PFSK-1 (cell line): ENCODE measurements around the gene ACTMAP.

ENCODE experiments used
- FOXP2 ChIP-seq: optimal IDR thresholded peaks from 2 replicates; pipeline ENCODE3; 2011; ENCODE audit warnings: borderline replicate concordance, control low read depth, inconsistent platforms; ENCODE audit not compliant: insufficient read depth; ENCODE audit errors: extremely low read length, extremely low read depth
- POLR2AphosphoS5 ChIP-seq: IDR thresholded peaks from 2 replicates; pipeline ENCODE4 v1.6.1; 2012; ENCODE audit warnings: low read depth, mild to moderate bottlenecking, control low read depth, low read length, moderate library complexity
- SIN3A ChIP-seq: IDR thresholded peaks from 2 replicates; pipeline ENCODE4 v1.6.1; 2012; ENCODE audit warnings: mild to moderate bottlenecking, low read length, moderate library complexity, borderline replicate concordance; ENCODE audit not compliant: insufficient read depth
- TAF1 ChIP-seq: IDR thresholded peaks from 2 replicates; pipeline ENCODE4 v1.6.1; 2012; ENCODE audit warnings: low read length, control low read depth, borderline replicate concordance; ENCODE audit not compliant: insufficient read depth
- TF ChIP-seq, protein P1 (sequence below), 2 experiments: IDR thresholded peaks; 2 replicates each; pipeline versions ENCODE4 v1.6.1 to v1.8.0; 2011 to 2012; ENCODE audit warnings: low read depth in 2 of 2, low read length in 2 of 2, control low read depth in 1 of 2, inconsistent platforms in 1 of 2, mild to moderate bottlenecking in 1 of 2, moderate library complexity in 1 of 2; ENCODE audit not compliant: insufficient read depth in 1 of 2

DNA sequence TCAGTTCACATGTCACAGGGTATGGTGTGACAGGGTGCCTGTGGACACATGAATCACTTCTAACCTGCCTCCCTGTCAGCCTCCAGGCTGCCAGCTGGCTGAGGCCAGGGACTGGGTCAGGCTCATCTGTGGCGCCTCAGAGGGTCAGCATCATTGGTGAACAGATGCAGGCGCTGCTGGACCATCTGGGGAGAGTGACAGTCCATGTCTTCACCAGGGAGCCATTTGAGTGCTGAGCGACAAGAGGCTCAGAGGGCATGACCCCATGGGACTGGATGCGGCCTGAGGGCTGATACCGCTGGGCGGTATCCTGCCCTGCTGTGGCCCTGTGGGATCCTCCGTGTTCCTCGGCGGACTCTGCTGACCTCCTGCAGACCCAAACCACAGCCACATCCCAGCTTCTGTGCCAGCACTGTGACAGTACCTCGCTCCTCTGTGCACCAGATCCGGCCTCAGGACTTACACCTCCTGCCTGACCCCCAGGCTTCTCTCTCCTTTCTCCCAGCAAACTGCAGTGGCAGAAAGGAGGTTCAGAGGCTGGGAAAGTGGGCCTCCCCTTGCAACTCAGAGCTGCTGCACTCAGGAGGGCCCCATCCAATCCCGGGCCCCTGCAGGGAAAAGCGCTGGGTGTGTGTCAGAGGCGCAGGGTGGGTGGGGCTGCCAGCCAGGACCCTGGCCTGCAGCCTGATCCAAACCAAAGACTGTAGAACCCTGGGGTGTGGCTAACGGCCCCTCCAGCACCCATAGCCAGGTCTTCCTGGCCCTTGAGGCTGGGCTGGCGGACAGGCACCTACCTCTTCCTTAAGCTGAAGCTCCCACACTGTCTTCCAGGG, 10.2 kb downstream of the ACTMAP start:
- TF ChIP-seq POLR2AphosphoS5 (no peak), SIN3A (no peak), TAF1 (no peak), FOXP2 (no peak)
- TF ChIP-seq, protein P1, sequence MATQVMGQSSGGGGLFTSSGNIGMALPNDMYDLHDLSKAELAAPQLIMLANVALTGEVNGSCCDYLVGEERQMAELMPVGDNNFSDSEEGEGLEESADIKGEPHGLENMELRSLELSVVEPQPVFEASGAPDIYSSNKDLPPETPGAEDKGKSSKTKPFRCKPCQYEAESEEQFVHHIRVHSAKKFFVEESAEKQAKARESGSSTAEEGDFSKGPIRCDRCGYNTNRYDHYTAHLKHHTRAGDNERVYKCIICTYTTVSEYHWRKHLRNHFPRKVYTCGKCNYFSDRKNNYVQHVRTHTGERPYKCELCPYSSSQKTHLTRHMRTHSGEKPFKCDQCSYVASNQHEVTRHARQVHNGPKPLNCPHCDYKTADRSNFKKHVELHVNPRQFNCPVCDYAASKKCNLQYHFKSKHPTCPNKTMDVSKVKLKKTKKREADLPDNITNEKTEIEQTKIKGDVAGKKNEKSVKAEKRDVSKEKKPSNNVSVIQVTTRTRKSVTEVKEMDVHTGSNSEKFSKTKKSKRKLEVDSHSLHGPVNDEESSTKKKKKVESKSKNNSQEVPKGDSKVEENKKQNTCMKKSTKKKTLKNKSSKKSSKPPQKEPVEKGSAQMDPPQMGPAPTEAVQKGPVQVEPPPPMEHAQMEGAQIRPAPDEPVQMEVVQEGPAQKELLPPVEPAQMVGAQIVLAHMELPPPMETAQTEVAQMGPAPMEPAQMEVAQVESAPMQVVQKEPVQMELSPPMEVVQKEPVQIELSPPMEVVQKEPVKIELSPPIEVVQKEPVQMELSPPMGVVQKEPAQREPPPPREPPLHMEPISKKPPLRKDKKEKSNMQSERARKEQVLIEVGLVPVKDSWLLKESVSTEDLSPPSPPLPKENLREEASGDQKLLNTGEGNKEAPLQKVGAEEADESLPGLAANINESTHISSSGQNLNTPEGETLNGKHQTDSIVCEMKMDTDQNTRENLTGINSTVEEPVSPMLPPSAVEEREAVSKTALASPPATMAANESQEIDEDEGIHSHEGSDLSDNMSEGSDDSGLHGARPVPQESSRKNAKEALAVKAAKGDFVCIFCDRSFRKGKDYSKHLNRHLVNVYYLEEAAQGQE (IDR thresholded peaks at IDR 0.05; ENCODE audit: insufficient read depth in 1 of 2, low read depth in 2 of 2, low read length in 2 of 2) = no peak
